ENCODE measurements around the gene HDAC4.

Gene HDAC4

DNA sequence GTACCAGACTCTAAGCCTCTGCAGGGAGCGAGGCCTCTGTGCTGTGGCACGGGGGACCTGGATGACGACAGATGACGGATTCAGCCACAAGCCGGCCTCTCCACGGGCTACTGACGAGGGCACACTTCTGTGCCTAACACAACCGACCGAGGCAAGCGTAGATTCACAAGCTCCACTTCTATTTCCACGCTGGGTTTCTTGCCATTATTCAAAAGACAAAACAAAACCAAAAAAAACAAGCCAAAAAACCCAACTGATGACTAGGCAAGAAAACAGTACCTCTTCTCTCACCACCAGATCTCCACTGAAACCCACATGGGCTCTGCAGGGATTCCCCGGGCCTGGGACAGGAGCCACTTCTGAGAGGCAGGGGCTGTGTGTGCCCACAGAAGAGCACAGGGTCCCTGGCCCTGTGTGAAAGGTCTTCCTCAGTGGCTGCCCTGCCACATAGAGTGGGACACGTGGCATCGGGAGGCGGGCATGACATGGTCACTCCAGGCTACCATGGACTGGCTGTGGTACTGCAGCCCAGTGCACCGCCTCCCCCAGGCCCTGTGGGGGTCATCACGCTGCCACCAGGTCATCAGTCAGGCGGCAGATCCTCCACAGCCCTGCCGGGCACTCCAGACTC, 254.7 kb downstream of the HDAC4 start:
- Histone ChIP-seq H3K9me3 (ENCODE audit: control insufficient read depth, insufficient read depth, low read depth, low read length) (no peaks in the 10 kb centered on the region), H3K4me1 (ENCODE audit: control insufficient read depth, insufficient read depth, low read length) (no peaks in the 10 kb centered on the region), H3K27ac (ENCODE audit: extremely low read depth, low read depth, low read length) (no peak overlapping the region), H3K4me3 (ENCODE audit: low read depth, low read length) (no peak overlapping the region), H3K36me3 (ENCODE audit: control insufficient read depth in 2 of 2, insufficient read depth in 1 of 2, low read length in 2 of 2) (peaks cover 0 to 28% of the 10 kb centered on the region in 2 experiments; a peak in 1 of 3 replicates)
- ChIA-PET POLR2A (no interaction called here), CTCF (no interaction called here)
- TF ChIP-seq ZNF560 (tag by site-specific recombination; IDR thresholded peaks at IDR 0.05; ENCODE audit: borderline replicate concordance) (no peak), ZNF777 (tag by site-specific recombination; IDR thresholded peaks at IDR 0.05; ENCODE audit: borderline replicate concordance) (no peak)

DNA sequence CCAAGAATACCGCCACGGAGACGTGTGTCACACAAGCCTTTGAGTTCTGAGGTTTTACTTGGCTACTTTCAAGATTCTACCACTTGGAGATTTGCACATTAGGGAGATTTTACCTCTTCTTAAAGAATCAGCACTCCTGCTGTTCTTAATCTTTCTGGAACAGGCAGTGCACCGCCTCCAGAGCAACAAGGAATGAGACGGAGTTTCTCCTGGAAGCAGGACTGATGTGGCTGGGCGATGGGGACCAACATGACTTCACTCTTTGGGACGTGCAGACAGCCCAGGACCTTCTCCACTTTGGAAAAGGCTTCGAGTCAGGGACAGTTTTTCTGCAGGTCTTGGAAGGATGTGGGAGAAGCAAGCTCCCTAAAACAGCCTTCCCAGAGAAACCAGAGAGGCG, 255.2 kb downstream of the HDAC4 start:
- no peaks in the 10 kb centered on the region for H3K4me1 ChIP-seq (ENCODE audit: control insufficient read depth, insufficient read depth, low read length)
- no peak overlapping the region for H3K27ac ChIP-seq (ENCODE audit: extremely low read depth, low read depth, low read length)
- CTCF ChIA-PET, result interaction anchor here (0.7 kb wide), 1 partner anchor 128 kb away, joined by 3 read pairs; no protein-coding TSS in a partner anchor
- POLR2A ChIA-PET, result no interaction called here
- TF ChIP-seq ZNF37A (tag by site-specific recombination; IDR thresholded peaks at IDR 0.05), result no peak
- no peak for TF ChIP-seq ZNF837 (tag by site-specific recombination; IDR thresholded peaks at IDR 0.05)
- no peak for TF ChIP-seq ZEB2 (tag by site-specific recombination; IDR thresholded peaks at IDR 0.05)
- TF ChIP-seq HOXC10 (CRISPR knock-in tag; IDR thresholded peaks at IDR 0.05), result no peak
- TF ChIP-seq GFI1B (tag by site-specific recombination; IDR thresholded peaks at IDR 0.05), result no peak
- TF ChIP-seq ZNF544 (tag by site-specific recombination; IDR thresholded peaks at IDR 0.05), result no peak
- no peak for TF ChIP-seq ZFP41 (tag by site-specific recombination; IDR thresholded peaks at IDR 0.05; ENCODE audit: borderline replicate concordance)
- TF ChIP-seq, protein P1, sequence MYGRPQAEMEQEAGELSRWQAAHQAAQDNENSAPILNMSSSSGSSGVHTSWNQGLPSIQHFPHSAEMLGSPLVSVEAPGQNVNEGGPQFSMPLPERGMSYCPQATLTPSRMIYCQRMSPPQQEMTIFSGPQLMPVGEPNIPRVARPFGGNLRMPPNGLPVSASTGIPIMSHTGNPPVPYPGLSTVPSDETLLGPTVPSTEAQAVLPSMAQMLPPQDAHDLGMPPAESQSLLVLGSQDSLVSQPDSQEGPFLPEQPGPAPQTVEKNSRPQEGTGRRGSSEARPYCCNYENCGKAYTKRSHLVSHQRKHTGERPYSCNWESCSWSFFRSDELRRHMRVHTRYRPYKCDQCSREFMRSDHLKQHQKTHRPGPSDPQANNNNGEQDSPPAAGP (tag by site-specific recombination; IDR thresholded peaks at IDR 0.05), result no peak
- TF ChIP-seq, protein P2, sequence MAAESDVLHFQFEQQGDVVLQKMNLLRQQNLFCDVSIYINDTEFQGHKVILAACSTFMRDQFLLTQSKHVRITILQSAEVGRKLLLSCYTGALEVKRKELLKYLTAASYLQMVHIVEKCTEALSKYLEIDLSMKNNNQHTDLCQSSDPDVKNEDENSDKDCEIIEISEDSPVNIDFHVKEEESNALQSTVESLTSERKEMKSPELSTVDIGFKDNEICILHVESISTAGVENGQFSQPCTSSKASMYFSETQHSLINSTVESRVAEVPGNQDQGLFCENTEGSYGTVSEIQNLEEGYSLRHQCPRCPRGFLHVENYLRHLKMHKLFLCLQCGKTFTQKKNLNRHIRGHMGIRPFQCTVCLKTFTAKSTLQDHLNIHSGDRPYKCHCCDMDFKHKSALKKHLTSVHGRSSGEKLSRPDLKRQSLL (tag by site-specific recombination; IDR thresholded peaks at IDR 0.05), result no peak
- no peak for TF ChIP-seq ZNF366 (tag by site-specific recombination; conservative IDR thresholded peaks at IDR 0.05)
- TF ChIP-seq ZNF274 (IDR thresholded peaks at IDR 0.05; ENCODE audit: low read length), result no peak
- TF ChIP-seq ZNF274 (tag by site-specific recombination; IDR thresholded peaks at IDR 0.05; ENCODE audit: borderline replicate concordance), result no peak
- no peak for TF ChIP-seq ZNF701 (tag by site-specific recombination; IDR thresholded peaks at IDR 0.05)
- TF ChIP-seq ZNF138 (tag by site-specific recombination; IDR thresholded peaks at IDR 0.05; ENCODE audit: borderline replicate concordance), result no peak
- TF ChIP-seq ZNF16 (tag by site-specific recombination; IDR thresholded peaks at IDR 0.05; ENCODE audit: low read depth), result no peak
- TF ChIP-seq MEIS1 (CRISPR knock-in tag; IDR thresholded peaks at IDR 0.05; ENCODE audit: borderline replicate concordance), result no peak
- no peak for TF ChIP-seq ZBTB21 (tag by site-specific recombination; IDR thresholded peaks at IDR 0.05)
- TF ChIP-seq, protein P3, sequence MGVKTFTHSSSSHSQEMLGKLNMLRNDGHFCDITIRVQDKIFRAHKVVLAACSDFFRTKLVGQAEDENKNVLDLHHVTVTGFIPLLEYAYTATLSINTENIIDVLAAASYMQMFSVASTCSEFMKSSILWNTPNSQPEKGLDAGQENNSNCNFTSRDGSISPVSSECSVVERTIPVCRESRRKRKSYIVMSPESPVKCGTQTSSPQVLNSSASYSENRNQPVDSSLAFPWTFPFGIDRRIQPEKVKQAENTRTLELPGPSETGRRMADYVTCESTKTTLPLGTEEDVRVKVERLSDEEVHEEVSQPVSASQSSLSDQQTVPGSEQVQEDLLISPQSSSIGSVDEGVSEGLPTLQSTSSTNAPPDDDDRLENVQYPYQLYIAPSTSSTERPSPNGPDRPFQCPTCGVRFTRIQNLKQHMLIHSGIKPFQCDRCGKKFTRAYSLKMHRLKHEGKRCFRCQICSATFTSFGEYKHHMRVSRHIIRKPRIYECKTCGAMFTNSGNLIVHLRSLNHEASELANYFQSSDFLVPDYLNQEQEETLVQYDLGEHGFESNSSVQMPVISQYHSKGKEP (tag by site-specific recombination; IDR thresholded peaks at IDR 0.05), result no peak
- no peak for TF ChIP-seq ZNF114 (tag by site-specific recombination; IDR thresholded peaks at IDR 0.05)
- TF ChIP-seq ZNF670 (tag by site-specific recombination; IDR thresholded peaks at IDR 0.05; ENCODE audit: low read depth), result no peak
- TF ChIP-seq ZNF239 (tag by site-specific recombination; IDR thresholded peaks at IDR 0.05), result no peak
- H3K4me3 ChIP-seq (ENCODE audit: low read depth, low read length), result no peak overlapping the region
- no peaks in the 10 kb centered on the region for H3K9me3 ChIP-seq (ENCODE audit: control insufficient read depth, insufficient read depth, low read depth, low read length)
- H3K36me3 ChIP-seq (ENCODE audit: control insufficient read depth in 2 of 2, insufficient read depth in 1 of 2, low read length in 2 of 2), result peaks cover 0 to 28% of the 10 kb centered on the region in 2 experiments; a peak in 1 of 3 replicates
